HepG2 (cell line): ENCODE data around the gene RBBP9. TPM values are rescaled to one million over a fixed set of nuclear protein-coding genes. Genes with fewer than 3 reads are reported as not detected.

Source experiments
- CBX2 ChIP-seq, 2 experiments: fragments of 200-600 bp in 1 of 2; sonication (generic); formaldehyde crosslinking in 1 of 2; IDR thresholded peaks; 2 replicates each; pipeline versions ENCODE4 v1.7.0 to v1.8.1; 2018 to 2022; ENCODE audit warnings: low read depth in 2 of 2, low read length in 1 of 2, mild to moderate bottlenecking in 1 of 2, missing genetic modification reagents in 1 of 2
- DNMT3B ChIP-seq: conservative IDR thresholded peaks from 2 replicates; pipeline ENCODE4 v1.6.1; 2016; ENCODE audit warnings: missing biosample characterization, control low read depth
- EHMT2 ChIP-seq: fragments of 200-600 bp; sonication (generic); IDR thresholded peaks from 2 replicates; pipeline ENCODE4 v1.7.0; 2017; ENCODE audit warnings: antibody characterized with exemption, low read depth, low read length, borderline replicate concordance
- FOXA3 ChIP-seq: IDR thresholded peaks from 2 replicates; pipeline ENCODE4 v1.6.1; 2016; ENCODE audit warnings: missing genetic modification reagents, missing compliant biosample characterization
- KDM3A ChIP-seq: IDR thresholded peaks from 2 replicates; pipeline ENCODE4 v1.6.1; 2018; ENCODE audit warnings: low read depth, missing compliant biosample characterization
- KDM6A ChIP-seq: IDR thresholded peaks from 2 replicates; pipeline ENCODE4 v1.6.1; 2016; ENCODE audit warnings: low read depth
- SNAI1 ChIP-seq: sonication (generic); formaldehyde crosslinking; IDR thresholded peaks from 2 replicates; pipeline ENCODE4 v1.5.0; 2020; ENCODE audit warnings: mild to moderate bottlenecking, missing genetic modification reagents, borderline replicate concordance
- SRSF1 ChIP-seq: fragments of 200-400 bp; formaldehyde crosslinking; optimal IDR thresholded peaks from 2 replicates; pipeline ENCODE3; 2017; ENCODE audit warnings: mild to moderate bottlenecking, low read depth, low read length, moderate library complexity
- TCF12 ChIP-seq, 2 experiments: fragments of 450-650 bp in 1 of 2; sonication (generic) in 1 of 2; formaldehyde crosslinking in 1 of 2; IDR thresholded peaks; 2 replicates each; pipeline versions ENCODE4 v1.6.1 to v1.8.0; 2017 to 2022; ENCODE audit warnings: antibody characterized with exemption in 1 of 2, mild to moderate bottlenecking in 1 of 2, missing genetic modification reagents in 1 of 2, moderate library complexity in 1 of 2
- ZC3H4 ChIP-seq: sonication (generic); formaldehyde crosslinking; IDR thresholded peaks from 2 replicates; pipeline ENCODE4 v1.4.0; 2020; ENCODE audit warnings: missing genetic modification reagents, borderline replicate concordance
- ZNF329 ChIP-seq: sonication (generic); formaldehyde crosslinking; IDR thresholded peaks from 2 replicates; pipeline ENCODE4 v1.9.0; 2021; ENCODE audit warnings: low read depth, mild to moderate bottlenecking, missing genetic modification reagents
- ZNF383 ChIP-seq: sonication (generic); formaldehyde crosslinking; IDR thresholded peaks from 2 replicates; pipeline ENCODE4 v1.4.0; 2020; ENCODE audit warnings: missing genetic modification reagents, mild to moderate bottlenecking, borderline replicate concordance
- polyA plus RNA-seq, 8 experiments: library from polyadenylated mRNA; depleted of rRNA in 3 of 8; stranded (reverse) in 7 of 8; unstranded in 1 of 8; fragments of >200 nt; fragmentation: Illumina TruSeq in 4 of 8; extraction: Trizol in 4 of 8; gene quantifications; 2 replicates each; pipeline versions ENCODE4 v1.2.1 to v1.2.3, GENCODE V29; 2011 to 2016; ENCODE audit warnings: low read depth in 4 of 8, missing spikeins in 1 of 8, mixed read lengths in 1 of 8; ENCODE audit not compliant: insufficient read depth in 1 of 8
- total RNA-seq, 5 experiments: library from RNA; depleted of rRNA; stranded (reverse); fragments of >200 nt; fragmentation: Illumina TruSeq; extraction: Trizol; gene quantifications; 2 replicates each; pipeline ENCODE4 v1.2.3, GENCODE V29; 2016; ENCODE audit warnings: low read depth in 1 of 5
- TF ChIP-seq, protein P1 (sequence below): sonication (generic); formaldehyde crosslinking; IDR thresholded peaks from 2 replicates; pipeline ENCODE4 v1.4.0; 2020; ENCODE audit warnings: missing genetic modification reagents, mild to moderate bottlenecking, borderline replicate concordance
- TF ChIP-seq, protein P2 (sequence below): sonication (generic); IDR thresholded peaks from 2 replicates; pipeline ENCODE4 v1.6.1; 2016; ENCODE audit warnings: low read depth, borderline replicate concordance
- TF ChIP-seq, protein P3 (sequence below): sonication (generic); formaldehyde crosslinking; IDR thresholded peaks from 2 replicates; pipeline ENCODE4 v1.4.0; 2020; ENCODE audit warnings: missing genetic modification reagents, borderline replicate concordance
- TF ChIP-seq, protein P4 (sequence below): sonication (generic); formaldehyde crosslinking; IDR thresholded peaks from 2 replicates; pipeline ENCODE4 v1.4.0; 2020; ENCODE audit warnings: missing genetic modification reagents, mild to moderate bottlenecking, borderline replicate concordance

The RBBP9 gene
- total and polyA plus RNA-seq, 2 of the 13 experiments (the other 11 are each of a cell fraction or from before 2014, with no cell fraction given) = 28.0 to 56.3 TPM

DNA sequence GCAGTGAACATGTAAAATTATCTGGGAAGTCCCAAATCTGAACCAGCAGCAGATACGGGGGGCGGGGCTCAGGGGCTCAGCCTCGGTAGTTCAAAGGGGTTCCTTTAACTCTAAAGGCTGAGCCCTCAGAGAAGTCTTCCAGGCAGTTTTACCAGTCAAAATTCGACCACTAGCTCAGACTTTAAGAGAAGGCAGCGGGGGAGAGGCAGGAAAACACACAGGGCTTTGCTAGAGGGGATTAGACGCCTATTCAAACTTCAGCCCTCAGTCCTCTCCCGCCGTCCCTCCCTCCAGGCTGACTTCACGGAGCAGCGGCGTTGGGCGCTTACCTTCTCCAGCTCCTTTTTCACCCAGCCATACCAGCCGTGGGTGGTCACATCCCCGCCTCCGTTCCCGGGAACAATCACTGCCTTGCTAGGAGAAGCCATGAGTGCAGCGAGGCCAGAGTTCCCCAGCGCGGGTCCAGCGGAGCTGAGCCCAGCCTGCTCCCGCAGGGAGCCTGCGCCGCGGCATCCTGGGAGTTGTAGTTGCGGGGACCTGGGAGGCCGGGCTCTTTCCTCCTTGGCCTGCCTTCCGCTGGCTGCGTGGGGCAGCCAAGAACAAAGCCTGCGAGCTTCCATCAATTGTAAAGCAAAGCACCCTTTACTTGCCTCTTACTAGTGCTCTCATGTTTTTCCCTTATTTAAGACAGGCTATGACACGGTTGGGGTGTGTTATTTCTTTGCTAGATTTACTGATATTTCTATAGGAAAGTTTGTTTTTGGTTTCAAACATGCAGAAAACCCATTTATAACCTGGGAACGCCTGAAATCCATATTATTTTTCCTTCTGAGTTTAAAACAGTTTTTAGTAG, at the start of gene RBBP9 (continued):
- TF ChIP-seq, protein P1, sequence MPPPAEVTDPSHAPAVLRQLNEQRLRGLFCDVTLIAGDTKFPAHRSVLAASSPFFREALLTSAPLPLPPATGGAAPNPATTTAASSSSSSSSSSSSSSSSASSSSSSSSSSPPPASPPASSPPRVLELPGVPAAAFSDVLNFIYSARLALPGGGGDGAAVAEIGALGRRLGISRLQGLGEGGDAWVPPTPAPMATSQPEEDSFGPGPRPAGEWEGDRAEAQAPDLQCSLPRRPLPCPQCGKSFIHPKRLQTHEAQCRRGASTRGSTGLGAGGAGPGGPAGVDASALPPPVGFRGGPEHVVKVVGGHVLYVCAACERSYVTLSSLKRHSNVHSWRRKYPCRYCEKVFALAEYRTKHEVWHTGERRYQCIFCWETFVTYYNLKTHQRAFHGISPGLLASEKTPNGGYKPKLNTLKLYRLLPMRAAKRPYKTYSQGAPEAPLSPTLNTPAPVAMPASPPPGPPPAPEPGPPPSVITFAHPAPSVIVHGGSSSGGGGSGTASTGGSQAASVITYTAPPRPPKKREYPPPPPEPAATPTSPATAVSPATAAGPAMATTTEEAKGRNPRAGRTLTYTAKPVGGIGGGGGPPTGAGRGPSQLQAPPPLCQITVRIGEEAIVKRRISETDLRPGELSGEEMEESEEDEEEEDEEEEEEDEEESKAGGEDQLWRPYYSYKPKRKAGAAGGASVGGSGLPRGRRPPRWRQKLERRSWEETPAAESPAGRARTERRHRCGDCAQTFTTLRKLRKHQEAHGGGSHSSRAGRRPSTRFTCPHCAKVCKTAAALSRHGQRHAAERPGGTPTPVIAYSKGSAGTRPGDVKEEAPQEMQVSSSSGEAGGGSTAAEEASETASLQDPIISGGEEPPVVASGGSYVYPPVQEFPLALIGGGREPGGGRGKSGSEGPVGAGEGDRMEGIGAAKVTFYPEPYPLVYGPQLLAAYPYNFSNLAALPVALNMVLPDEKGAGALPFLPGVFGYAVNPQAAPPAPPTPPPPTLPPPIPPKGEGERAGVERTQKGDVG (CRISPR knock-in tag) = 0 out of 2 replicates have a peak, but pooled peaks have one; percentile 66
- TF ChIP-seq CBX2 (IDR thresholded peaks at IDR 0.05; ENCODE audit: low read depth, low read length) (no peak), CBX2 (CRISPR knock-in tag; IDR thresholded peaks at IDR 0.05; ENCODE audit: low read depth) (peak; percentile 28; the same call in 1 of the 2 replicates), SNAI1 (CRISPR knock-in tag) (peak; percentile 87; the same call in 1 of the 2 replicates), TCF12 (IDR thresholded peaks at IDR 0.05) (no peak), TCF12 (CRISPR knock-in tag; IDR thresholded peaks at IDR 0.05) (peak; percentile 84; the same call in 1 of the 2 replicates), SRSF1 (peak; percentile 98), ZC3H4 (peak; percentile 53; the same call in 1 of the 2 replicates), DNMT3B (peak; percentile 29; the same call in 1 of the 2 replicates), KDM6A (CRISPR knock-in tag) (peak; percentile 18; the same call in 1 of the 2 replicates), KDM3A (CRISPR knock-in tag) (peak; percentile 67; the same call in 1 of the 2 replicates), ZNF329 (CRISPR knock-in tag) (no peak), FOXA3 (peak; percentile 62; the same call in 1 of the 2 replicates), ZNF383 (CRISPR knock-in tag) (peak; percentile 75; the same call in 1 of the 2 replicates), EHMT2 (peak; percentile 37; the same call in 1 of the 2 replicates)
- TF ChIP-seq, protein P2, sequence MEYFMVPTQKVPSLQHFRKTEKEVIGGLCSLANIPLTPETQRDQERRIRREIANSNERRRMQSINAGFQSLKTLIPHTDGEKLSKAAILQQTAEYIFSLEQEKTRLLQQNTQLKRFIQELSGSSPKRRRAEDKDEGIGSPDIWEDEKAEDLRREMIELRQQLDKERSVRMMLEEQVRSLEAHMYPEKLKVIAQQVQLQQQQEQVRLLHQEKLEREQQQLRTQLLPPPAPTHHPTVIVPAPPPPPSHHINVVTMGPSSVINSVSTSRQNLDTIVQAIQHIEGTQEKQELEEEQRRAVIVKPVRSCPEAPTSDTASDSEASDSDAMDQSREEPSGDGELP = 0 out of 2 replicates have a peak, but pooled peaks have one; percentile 44
- TF ChIP-seq, protein P3, sequence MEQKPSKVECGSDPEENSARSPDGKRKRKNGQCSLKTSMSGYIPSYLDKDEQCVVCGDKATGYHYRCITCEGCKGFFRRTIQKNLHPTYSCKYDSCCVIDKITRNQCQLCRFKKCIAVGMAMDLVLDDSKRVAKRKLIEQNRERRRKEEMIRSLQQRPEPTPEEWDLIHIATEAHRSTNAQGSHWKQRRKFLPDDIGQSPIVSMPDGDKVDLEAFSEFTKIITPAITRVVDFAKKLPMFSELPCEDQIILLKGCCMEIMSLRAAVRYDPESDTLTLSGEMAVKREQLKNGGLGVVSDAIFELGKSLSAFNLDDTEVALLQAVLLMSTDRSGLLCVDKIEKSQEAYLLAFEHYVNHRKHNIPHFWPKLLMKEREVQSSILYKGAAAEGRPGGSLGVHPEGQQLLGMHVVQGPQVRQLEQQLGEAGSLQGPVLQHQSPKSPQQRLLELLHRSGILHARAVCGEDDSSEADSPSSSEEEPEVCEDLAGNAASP (CRISPR knock-in tag) = peak; percentile 45; the same call in 1 of the 2 replicates
- TF ChIP-seq, protein P4, sequence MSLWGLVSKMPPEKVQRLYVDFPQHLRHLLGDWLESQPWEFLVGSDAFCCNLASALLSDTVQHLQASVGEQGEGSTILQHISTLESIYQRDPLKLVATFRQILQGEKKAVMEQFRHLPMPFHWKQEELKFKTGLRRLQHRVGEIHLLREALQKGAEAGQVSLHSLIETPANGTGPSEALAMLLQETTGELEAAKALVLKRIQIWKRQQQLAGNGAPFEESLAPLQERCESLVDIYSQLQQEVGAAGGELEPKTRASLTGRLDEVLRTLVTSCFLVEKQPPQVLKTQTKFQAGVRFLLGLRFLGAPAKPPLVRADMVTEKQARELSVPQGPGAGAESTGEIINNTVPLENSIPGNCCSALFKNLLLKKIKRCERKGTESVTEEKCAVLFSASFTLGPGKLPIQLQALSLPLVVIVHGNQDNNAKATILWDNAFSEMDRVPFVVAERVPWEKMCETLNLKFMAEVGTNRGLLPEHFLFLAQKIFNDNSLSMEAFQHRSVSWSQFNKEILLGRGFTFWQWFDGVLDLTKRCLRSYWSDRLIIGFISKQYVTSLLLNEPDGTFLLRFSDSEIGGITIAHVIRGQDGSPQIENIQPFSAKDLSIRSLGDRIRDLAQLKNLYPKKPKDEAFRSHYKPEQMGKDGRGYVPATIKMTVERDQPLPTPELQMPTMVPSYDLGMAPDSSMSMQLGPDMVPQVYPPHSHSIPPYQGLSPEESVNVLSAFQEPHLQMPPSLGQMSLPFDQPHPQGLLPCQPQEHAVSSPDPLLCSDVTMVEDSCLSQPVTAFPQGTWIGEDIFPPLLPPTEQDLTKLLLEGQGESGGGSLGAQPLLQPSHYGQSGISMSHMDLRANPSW = peak; percentile 65; the same call in 1 of the 2 replicates
